NCI-H1436 (cell line): ENCODE results near the gene TMEM270.
"Not testable (repeated sequence)": the region's sequence is repeated elsewhere in the genome, so short reads cannot be mapped to it uniquely, and the experiment has no call there.

Experiments
- DNase-seq: peaks from one replicate; lab custom pipeline; 2025; lab: John Stamatoyannopoulos, UW

Gene TMEM270, protein sequence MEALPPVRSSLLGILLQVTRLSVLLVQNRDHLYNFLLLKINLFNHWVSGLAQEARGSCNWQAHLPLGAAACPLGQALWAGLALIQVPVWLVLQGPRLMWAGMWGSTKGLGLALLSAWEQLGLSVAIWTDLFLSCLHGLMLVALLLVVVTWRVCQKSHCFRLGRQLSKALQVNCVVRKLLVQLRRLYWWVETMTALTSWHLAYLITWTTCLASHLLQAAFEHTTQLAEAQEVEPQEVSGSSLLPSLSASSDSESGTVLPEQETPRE

DNA sequence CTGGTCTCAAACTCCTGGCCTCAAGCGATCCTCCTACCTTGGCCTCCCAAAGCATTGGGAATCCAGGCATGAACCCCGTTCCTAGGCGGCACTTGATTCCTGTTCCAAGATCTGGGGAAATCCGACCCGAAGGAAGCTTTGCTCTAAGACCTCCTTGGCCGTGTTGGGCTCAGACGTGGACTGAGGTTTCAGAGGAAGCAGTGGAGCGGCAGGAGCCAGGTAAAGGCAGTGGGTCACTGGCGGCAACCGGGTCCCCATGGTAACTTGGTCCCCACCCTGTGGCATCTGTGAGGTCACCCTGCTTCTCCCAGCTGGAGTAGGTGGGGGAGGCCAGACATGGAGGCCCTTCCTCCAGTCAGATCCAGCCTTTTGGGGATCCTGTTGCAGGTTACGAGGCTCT, at the start of gene TMEM270:
Gene TMEM270, plus strand, starts transcription at position 301 of the 400 bp plus-strand sequence. Its CDS starts 36 bp downstream, at position 337.
- no peak for DNase-seq

DNA sequence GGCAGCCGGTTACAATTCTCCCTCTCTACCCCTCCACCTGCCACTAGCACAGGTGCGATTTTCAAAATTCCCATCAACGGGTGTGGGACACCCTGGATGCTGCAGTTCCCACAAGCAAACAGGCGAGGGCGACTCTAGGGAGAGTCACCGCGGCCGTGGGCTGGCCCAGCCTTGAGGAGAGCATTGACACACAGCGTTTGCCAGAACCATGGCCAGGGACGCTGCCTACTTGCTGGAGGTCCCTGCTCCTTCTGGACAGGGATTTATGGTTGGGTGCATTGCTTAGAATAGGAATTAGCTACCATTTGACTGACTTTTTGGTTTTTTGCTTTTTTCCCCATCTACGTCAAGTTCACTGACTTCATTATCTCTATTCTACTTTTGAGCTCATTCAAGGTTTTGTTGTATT, 49.2 kb upstream of the TMEM270 start:
- peak; percentile 71 for DNase-seq

DNA sequence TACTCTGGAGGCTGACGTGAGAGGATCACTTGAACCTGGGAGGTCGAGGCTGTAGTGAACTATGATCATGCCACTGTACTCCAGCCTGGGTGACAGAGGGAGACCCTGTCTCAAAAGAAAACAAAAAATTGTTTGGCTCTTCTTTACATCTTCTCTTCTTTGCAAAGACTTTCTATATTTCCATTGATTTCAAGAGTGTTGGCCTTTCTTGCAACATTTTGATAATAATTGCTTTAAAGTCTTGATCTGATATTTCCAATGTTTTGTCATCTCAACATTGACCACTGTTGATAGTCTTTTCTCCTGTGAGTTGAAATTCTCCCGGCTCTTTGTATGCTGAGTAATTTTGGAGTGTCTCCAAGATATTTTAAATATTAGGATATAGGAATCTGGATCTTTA, 48.0 kb upstream of the TMEM270 start:
- DNase-seq = no peak

DNA sequence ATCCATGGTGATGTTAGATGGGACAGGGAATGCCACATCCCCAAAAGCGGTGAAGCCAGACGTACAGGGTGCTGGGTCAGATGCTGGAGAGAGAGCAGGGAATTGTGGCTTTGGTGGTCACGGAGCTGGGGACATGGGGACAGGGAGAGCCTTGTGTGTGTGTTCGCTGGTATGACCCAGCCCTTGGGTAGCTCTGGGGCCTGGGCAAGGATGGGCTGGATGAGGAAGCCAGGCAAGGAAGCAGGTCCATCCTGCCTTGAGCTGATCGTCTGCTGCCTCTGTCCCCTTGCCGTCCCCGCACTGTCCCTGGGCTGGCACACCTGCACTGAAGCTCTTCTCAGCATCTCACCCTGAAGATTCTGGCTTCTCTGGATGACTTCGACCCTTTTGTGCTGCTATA, 45.5 kb upstream of the TMEM270 start:
- DNase-seq = no peak

DNA sequence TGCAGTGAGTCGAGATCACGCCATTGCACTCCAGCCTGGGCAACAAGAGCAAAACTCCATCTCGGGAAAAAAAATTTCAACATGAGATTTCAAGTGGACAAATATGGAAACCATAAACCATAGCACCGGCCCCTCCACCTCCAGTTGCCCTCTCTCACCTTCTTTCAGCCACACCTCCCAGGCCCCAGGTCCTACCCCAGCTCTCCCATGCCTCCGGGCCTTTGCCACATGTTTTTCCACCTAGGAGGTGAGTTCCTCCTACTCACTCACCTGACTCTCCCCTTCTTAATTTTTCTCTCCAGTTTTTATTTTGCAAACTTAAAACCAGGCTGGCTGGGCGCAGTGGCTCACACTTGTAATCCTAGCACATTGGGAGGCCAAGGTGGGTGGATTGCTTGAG, 43.8 kb upstream of the TMEM270 start:
- DNase-seq = no peak

DNA sequence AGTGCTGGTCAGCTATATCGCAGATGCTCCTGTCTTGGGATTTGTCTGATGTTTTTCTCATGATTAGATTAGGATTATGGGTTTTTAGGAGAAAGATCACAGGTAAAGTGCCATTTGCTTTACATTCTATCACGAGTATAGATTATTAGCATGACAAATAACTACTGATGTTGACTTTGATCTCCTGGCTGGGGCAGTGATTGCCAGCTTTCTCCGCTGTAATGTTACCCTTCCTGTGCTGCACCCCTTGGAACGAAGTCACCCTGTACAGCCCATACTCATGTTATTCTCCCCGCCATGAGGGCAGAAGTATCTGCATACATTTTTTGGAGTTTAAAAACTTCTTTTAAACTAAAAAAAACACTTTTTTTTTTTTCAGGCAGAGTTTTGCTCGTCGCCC, 40.9 kb upstream of the TMEM270 start:
- DNase-seq = no peak

DNA sequence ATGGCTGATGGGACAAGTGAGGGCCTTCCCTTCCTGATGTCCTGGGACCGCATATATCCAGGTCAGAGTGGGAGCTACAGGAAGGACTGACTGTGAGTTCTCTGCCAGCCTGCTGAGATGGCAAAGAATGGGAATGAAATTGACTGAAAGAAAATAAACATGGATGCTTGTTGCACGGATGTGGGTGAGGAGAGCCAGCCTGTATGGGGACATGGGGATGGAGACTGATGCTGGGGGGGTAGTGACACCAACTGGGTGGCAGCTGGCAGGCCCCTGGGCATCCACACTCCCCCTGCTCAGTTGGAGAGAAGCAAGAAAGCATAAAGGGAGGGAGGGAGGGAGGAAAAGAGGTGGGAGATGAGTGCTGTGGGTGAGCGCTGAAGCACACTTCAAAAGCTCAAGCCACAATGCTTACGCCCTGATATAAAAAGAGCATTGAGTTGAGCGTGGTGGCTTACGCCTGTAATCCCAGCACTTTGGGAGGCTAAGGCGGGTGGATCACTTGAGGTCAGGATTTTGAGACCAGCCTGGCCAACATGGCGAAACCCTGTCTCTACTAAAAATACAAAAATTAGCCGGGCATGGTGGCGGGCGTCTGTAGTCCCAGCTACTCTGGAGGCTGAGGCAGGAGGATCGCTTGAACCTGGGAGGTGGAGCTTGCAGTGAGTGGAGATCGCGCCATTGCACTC, 39.2 kb upstream of the TMEM270 start:
- DNase-seq = not testable (repeated sequence)

DNA sequence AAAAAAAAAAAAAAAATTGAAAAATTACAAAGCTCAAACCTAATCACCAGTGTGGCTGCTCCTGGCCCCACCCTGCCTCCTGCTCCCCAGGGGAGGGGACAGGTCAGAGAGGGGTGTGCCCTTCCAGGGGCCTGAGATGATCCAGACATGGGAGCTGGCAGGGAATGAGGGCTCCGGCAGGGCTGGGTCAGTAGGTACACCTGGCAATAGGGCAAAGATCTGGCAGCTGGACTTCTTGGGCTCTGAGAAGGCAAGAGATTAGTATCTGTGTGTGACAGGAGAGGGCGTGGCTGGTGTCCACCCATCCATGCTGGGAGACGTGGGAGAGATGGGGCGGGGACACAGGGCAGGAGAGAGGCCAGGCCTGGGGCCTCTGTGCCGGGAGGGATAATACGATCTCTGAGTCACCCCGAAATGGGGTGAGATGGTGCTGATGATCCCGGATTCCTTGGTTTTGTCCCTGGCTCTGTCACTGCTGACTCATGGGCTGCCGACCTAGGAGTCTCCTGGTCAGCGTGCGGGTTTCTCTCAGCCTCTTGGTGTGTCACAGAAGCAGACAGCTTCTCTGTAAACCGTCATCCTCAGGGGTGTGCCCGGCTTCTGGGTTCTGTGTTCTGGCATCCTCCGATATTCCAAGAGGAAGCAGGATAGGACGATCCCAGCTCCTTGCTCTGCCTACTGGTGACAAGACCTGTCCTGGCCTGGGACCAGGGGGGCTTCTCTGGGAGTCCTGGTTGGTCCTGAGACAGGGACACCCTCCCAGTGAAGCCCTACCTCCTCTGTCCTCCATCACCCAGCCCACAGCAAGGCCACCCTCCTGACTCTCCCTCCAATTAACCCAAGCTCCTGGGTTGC, 38.4 kb upstream of the TMEM270 start:
- DNase-seq = no peak

DNA sequence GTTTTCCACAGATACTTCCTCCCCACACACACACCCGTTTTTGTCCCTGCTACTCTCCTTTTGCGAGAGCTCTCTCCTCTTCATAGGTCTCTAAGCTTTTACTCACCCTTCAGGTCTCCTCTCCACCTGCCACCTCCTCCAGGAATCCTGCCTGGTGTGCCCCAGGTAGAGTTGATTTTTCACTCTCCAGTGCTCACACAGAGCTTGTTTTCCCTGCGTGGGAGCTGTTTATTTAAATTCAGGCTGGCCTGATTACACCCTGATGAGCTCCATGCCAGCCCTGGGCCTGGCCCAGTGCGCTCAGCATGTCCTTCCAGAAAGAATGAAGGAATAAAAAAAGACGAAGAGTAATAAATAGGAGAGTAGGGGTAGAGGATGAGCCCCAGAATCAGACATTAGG, 37.7 kb upstream of the TMEM270 start:
- no peak for DNase-seq

DNA sequence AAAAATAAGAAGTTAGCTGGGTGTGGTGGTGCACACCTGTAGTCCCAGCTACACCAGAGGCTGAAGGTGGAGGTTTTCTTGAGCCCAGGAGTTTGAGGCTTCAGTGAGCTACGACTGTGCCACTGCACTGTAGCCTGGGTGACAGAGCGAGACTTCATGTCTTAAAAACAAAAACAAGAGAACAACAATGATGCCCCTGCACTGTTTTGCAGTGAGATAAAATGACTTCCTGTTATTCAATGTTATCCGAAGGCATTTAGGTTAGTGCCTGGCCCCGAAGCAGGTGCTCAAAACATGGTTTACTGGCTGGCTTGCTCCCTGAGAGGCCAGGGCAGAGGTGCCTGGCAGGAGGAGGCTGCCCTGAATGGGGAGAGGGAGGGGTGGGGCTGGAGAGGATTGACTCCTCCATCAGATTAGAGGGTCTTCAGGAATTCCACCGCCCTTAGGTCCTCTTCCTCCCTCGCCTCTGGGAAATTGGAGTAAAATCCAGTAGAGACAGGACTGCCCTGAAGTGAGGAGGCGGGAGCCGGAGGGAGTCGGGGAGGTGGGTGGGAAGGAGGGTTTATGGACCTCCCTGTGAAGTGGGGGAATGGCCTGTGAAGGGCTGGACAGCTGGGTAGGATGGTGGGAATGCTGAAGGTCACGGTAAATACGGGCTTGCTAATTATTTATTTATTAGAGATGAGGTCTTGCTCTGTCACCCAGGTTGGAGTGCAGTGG, 36.9 kb upstream of the TMEM270 start:
- DNase-seq = no peak

DNA sequence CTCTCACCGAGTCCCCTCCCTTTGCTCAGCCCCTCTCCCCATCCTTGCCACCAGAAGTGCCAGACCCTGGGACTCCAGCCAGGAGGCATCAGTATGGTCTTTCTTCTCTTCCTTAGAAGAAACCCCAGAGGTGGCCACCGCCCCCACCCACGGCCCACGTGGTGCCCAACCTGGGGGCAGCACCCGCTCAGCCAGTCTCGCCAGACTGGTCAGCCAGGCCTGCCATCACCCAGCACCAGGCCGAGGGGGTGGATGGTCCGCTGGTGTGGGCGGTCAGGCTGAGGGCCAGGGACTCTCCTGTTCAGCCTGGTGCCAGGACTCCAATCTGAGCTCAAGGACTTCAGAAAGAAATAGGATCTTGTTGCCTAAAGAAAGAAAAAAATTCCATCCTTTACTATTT, 36.0 kb upstream of the TMEM270 start:
- DNase-seq = no peak

DNA sequence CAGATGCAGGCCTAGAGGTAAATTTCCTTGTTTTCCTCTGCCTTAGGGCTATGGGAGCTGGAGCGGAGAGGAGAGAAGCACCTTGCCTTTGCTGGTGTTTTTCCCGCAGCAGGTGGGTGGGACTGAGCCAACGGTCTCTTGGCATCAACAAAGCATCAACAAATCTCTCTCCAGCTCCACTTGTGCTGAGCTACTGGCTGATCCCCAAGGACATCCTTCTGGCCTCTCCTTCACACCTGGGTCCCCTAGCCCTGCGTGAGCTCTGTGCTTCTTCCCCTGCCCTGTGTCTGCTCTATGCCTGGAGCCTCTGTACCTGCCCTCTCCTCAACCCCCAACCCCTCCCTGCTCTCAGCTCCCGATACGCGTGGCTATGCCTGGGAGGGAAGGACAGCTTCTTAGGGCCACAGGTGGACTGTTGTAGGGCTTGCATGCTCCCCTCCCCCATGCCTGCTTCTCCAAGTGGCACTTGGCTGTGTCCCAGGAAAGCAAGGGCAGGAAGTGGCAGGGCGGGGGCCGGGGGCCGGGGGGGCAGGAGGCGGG, 33.3 kb upstream of the TMEM270 start:
- DNase-seq = peak; percentile 89

DNA sequence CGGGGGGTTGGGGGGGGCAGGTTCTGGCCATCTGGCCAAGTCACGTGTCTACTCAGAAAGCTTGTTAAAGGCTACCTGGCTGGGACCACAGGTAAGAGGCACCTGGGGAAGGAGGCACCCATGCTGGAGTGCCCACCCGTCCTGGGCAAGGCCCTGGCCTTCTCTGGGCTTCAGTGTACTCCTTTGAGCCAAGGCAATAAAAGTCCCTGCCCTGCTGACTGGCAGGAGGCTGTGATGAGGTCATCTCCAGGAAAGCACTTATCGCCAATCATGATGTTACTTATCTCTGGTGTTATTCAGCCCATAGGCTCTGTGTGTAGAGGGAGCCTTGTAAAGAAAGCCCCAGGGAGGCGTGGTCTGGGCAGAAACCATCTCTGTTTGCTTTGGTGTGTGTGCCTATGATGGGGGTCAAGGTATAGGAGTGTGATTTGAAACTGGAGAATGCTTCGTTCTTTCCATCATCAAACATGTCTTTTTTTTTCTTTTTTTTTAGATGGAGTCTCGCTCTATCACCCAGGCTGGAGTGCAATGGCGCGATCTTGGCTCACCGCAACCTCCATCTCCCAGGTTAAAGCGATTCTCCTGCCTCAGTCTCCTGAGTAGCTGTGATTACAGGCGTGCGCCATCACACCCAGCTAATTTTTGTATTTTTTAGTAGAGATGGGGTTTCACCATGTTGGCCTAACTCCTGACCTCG, 32.7 kb upstream of the TMEM270 start:
- DNase-seq = peak; percentile 86

DNA sequence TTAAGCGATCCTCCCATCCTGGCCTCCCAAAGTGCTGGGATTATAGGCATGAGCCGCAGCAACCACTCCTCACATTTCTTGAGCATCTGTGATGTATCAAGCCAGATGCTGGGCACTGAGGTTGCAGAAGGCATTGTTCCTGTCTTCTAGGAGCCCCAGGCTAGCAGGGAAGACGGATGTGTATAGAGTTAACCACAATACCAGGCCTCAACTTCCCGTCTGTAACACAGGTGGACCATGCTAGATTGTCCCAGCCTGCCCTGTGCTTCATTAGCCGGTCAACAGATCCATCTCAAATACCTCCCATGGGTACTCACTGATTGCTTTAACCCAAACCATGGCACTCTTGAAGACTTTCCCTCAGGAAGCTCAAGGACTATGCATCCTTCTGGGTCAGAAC, 32.0 kb upstream of the TMEM270 start:
- no peak for DNase-seq

DNA sequence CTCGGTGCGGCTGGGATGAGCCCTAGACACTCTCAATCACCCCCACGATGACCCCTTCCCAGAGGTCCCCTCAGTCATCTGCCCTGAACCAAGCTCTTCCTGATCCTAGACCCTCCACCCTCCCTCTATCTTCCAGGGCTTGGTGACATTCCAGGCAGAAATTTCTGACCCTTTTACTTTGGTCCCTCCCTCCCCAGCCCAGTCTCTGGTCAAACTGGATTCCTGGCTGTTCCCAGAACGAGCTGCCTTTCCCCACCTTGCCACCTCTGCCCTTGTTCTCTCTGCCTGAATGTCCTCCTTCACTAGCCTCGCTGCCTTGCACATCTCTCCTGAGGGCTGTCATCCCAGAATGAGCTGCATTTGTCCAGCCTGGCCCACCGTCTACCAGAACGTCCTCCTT, 31.5 kb upstream of the TMEM270 start:
- DNase-seq = no peak

DNA sequence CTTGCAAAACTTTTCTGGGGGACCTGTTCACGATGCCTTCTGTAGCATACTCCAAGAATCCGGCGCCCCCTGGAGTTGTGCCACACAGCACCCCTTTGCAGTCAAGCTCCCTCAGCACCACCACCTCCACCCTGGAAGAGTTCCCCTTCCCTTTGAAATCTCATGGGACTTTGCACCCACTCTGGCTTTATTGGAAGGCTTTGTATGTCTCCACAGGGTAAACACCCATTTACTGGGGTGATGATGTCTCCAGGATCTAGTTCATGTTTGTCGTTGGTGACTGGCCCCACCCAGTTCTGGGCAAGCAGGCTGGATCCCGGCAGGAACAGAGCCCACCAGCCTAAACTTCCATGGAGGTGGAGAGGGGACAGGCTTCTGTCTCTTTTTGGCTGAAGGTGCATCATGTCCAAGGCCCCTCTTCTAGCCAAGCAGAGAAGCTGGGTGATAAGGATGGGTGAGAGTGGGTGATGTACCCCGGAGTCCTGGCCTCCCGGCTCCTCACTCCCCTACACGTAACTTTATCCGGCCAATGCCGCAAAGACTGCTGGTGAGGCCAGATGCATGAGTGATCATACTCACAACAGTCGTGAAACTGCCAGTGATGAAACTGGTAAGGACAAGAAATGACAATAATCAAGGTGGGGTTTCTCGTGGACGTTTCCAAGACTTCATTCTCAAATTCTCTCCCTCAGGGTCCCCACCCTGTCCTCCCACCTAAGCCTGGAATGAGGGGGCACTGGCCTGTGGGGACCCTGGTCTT, 30.9 kb upstream of the TMEM270 start:
- no peak for DNase-seq

DNA sequence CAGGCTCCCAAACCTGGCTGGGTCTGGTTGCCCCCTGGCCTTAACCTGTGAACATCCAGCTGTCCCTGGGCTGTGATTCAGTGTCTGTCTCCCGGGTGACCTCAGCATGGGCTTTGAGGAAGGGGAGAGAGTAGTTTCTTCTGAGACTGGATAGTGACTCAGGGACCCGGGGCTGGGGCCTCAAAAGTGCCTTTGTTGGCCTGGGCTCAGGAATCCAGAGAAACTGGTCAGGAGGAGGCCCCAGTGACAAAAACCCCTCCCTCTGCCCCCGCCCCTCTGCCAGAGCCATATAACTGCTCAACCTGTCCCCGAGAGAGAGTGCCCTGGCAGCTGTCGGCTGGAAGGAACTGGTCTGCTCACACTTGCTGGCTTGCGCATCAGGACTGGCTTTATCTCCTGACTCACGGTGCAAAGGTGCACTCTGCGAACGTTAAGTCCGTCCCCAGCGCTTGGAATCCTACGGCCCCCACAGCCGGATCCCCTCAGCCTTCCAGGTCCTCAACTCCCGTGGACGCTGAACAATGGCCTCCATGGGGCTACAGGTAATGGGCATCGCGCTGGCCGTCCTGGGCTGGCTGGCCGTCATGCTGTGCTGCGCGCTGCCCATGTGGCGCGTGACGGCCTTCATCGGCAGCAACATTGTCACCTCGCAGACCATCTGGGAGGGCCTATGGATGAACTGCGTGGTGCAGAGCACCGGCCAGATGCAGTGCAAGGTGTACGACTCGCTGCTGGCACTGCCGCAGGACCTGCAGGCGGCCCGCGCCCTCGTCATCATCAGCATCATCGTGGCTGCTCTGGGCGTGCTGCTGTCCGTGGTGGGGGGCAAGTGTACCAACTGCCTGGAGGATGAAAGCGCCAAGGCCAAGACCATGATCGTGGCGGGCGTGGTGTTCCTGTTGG, 30.0 kb upstream of the TMEM270 start, which contains the start of gene CLDN4:
Gene CLDN4, plus strand, starts transcription at position 316 of the 903 bp plus-strand sequence. Its CDS starts 206 bp downstream, at position 522.
- DNase-seq = peak; percentile 50

DNA sequence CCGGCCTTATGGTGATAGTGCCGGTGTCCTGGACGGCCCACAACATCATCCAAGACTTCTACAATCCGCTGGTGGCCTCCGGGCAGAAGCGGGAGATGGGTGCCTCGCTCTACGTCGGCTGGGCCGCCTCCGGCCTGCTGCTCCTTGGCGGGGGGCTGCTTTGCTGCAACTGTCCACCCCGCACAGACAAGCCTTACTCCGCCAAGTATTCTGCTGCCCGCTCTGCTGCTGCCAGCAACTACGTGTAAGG, 29.4 kb upstream of the TMEM270 start:
- no peak for DNase-seq

DNA sequence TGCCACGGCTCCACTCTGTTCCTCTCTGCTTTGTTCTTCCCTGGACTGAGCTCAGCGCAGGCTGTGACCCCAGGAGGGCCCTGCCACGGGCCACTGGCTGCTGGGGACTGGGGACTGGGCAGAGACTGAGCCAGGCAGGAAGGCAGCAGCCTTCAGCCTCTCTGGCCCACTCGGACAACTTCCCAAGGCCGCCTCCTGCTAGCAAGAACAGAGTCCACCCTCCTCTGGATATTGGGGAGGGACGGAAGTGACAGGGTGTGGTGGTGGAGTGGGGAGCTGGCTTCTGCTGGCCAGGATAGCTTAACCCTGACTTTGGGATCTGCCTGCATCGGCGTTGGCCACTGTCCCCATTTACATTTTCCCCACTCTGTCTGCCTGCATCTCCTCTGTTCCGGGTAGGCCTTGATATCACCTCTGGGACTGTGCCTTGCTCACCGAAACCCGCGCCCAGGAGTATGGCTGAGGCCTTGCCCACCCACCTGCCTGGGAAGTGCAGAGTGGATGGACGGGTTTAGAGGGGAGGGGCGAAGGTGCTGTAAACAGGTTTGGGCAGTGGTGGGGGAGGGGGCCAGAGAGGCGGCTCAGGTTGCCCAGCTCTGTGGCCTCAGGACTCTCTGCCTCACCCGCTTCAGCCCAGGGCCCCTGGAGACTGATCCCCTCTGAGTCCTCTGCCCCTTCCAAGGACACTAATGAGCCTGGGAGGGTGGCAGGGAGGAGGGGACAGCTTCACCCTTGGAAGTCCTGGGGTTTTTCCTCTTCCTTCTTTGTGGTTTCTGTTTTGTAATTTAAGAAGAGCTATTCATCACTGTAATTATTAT, 28.9 kb upstream of the TMEM270 start:
- peak; percentile 70 for DNase-seq
